Stimulated activated CD8-positive, alpha-beta memory T cell treated with anti-CD3 and anti-CD28 coated beads, Interleukin-7, amount 100 ng/mL, for 48 hours (primary cell): Measurements from ENCODE around the gene ESR2.
"Not testable (repeated sequence)": the region's sequence is repeated elsewhere in the genome, so short reads cannot be mapped to it uniquely, and the experiment has no call there.

Experiments used
- DNase-seq, 2 donors: peaks; one replicate each; pipeline ENCODE4 v3.0.0-alpha.2; 2020; ENCODE audit warnings: low read depth in 1 of 2; ENCODE audit errors: extremely low read depth in 1 of 2

Gene ESR2

GRCh38 chr14:64293976-64294671, at the start of gene ESR2:
TSS of gene ESR2 (minus strand) at chr14:64294371. CDS start at chr14:64282985, 11,386 bp downstream.
- peak in 1 of 2 donors; percentile 2 for DNase-seq

- no peak for DNase-seq
Measured at GRCh38 chr14:64340560-64341196, 46.5 kb upstream of the ESR2 start.

- DNase-seq, result peak; percentile 82 to 91
Measured at GRCh38 chr14:64338616-64339316, 44.6 kb upstream of the ESR2 start.

- DNase-seq, result peak in 1 of 2 donors; percentile 2
Measured at GRCh38 chr14:64337888-64338615, 43.9 kb upstream of the ESR2 start.

GRCh38 chr14:64329149-64329548, 35.0 kb upstream of the ESR2 start:
- DNase-seq, result no peak

GRCh38 chr14:64326502-64326901, 32.3 kb upstream of the ESR2 start:
- DNase-seq, result no peak

GRCh38 chr14:64324895-64325294, 30.7 kb upstream of the ESR2 start:
- no peak for DNase-seq

GRCh38 chr14:64324461-64324860, 30.3 kb upstream of the ESR2 start:
- no peak for DNase-seq

GRCh38 chr14:64320362-64320761, 26.2 kb upstream of the ESR2 start:
- DNase-seq, result not testable (repeated sequence)

- DNase-seq, result not testable (repeated sequence)
Measured at GRCh38 chr14:64318695-64319094, 24.5 kb upstream of the ESR2 start.

- no peak for DNase-seq
Measured at GRCh38 chr14:64303471-64303917, 9.3 kb upstream of the ESR2 start.

- no peak for DNase-seq
Measured at GRCh38 chr14:64298773-64299172, 4.6 kb upstream of the ESR2 start.

GRCh38 chr14:64296561-64296960, 2.4 kb upstream of the ESR2 start:
- no peak for DNase-seq

GRCh38 chr14:64294672-64295413, 672 bp upstream of the ESR2 start:
- DNase-seq, result peak; percentile 67 to 77

- DNase-seq, result no peak
Measured at GRCh38 chr14:64292197-64292596, 2.0 kb downstream of the ESR2 start.

- no peak for DNase-seq
Measured at GRCh38 chr14:64289571-64289970, 4.6 kb downstream of the ESR2 start.

GRCh38 chr14:64281805-64282204, 12.4 kb downstream of the ESR2 start:
- DNase-seq, result no peak

GRCh38 chr14:64279704-64280668, 14.2 kb downstream of the ESR2 start:
- peak; percentile 5 to 48 for DNase-seq

- no peak for DNase-seq
Measured at GRCh38 chr14:64278458-64278857, 15.7 kb downstream of the ESR2 start.
